RWPE2 (cell line): ENCODE data around the gene ZNF487.

Source experiments
- ATAC-seq: fragments of 200-7000 bp; cut with Tn5 transposase; 3 replicates; pipeline ENCODE4 v1.9.1; 2021; ENCODE audit warnings: low read depth
- DNase-seq: peaks from one replicate; pipeline ENCODE4 v3.0.0-alpha.2; 2020; ENCODE audit warnings: low spot score
- H3K27ac ChIP-seq: fragments of 450-650 bp; 2 replicates; pipeline ENCODE4 v1.5.1; 2017; ENCODE audit warnings: mild to moderate bottlenecking; ENCODE audit not compliant: poor library complexity, severe bottlenecking
- H3K27me3 ChIP-seq: fragments of 250-450 bp; sonication (Bioruptor Pico); 2 replicates; pipeline ENCODE4 v1.5.1; 2021; ENCODE audit warnings: mild to moderate bottlenecking, moderate library complexity; ENCODE audit not compliant: insufficient read depth, poor library complexity, severe bottlenecking
- H3K36me3 ChIP-seq: fragments of 250-450 bp; sonication (Bioruptor Pico); 2 replicates; pipeline ENCODE4 v1.5.1; 2020; ENCODE audit warnings: low read depth, mild to moderate bottlenecking, moderate library complexity
- H3K4me1 ChIP-seq: fragments of 250-450 bp; sonication (Bioruptor Pico); 2 replicates; pipeline ENCODE4 v1.5.1; 2021; ENCODE audit warnings: mild to moderate bottlenecking, moderate library complexity; ENCODE audit not compliant: insufficient read depth, poor library complexity, severe bottlenecking
- H3K4me3 ChIP-seq: fragments of 250-450 bp; sonication (Bioruptor Pico); 2 replicates; pipeline ENCODE4 v1.5.1; 2021; ENCODE audit warnings: mild to moderate bottlenecking, moderate library complexity; ENCODE audit not compliant: severe bottlenecking
- H3K9me3 ChIP-seq: fragments of 250-450 bp; sonication (Bioruptor Pico); 2 replicates; pipeline ENCODE4 v1.5.1; 2021; ENCODE audit warnings: mild to moderate bottlenecking, moderate library complexity; ENCODE audit not compliant: severe bottlenecking
- CTCF ChIP-seq: fragments of 450-650 bp; IDR thresholded peaks from one replicate; pipeline ENCODE4 v1.5.1; 2017; ENCODE audit warnings: mild to moderate bottlenecking, moderate library complexity; ENCODE audit not compliant: poor library complexity, severe bottlenecking

ZNF487 gene

GRCh38 chr10:43395571-43396060 is 41.3 kb upstream of the ZNF487 start:
- Histone ChIP-seq H3K36me3 (peaks cover 83% of the 10 kb centered on the region), H3K27me3 (no peaks in the 10 kb centered on the region), H3K27ac (peak overlapping the region; percentile 91), H3K4me3 (peak overlapping the region; percentile 75), H3K4me1 (peaks cover 20% of the 10 kb centered on the region), H3K9me3 (no peaks in the 10 kb centered on the region)
- ATAC-seq (no peak), DNase-seq (no peak)
- no peak for TF ChIP-seq CTCF

DNA sequence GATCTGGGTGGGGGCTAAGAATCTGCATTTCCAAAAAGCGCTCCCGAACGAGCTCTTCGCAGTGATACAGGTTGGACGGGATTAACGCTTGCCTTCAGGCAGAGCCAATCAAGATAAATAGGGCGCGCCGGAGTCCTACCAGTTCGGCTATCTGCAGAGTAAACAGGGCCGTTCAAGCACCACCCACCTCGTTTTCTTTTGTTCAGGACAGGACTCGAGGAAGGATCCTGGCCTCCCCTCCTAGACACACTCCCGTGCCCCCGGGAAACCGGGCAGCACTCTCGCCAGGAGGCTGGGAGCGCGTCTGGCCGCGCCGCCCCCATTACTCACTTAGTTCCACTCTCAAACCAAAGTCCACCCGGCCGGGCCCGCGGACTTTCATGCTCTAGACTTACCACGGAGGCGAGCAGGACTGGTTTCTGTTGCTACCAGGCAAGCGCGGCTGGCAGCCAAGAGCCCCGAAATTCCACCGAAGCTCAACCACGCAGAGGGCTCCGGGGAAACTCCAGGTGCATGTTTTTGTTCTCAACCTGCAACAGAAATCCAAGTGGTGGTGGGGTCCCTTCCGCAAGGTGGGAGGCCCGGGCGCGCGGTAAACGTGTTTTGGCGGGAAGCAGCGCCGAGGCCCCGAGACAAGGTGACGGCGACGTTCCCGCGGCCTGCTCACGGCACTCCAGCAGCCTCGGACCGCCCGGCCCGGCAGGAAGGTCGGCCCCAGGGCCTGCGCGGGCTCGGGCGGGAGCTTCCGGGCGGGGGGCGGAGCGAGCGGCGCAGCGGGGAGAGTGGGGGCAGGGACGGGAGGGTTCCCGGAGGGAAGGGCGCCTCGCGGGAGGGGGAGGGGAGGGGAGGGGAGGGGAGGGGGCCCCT is 40.6 kb upstream of the ZNF487 start:
- Histone ChIP-seq H3K27ac (peak overlapping the region; percentile 91), H3K9me3 (no peaks in the 10 kb centered on the region), H3K36me3 (peaks cover 80% of the 10 kb centered on the region), H3K4me3 (peak overlapping the region; percentile 75), H3K27me3 (no peaks in the 10 kb centered on the region), H3K4me1 (peaks cover 24% of the 10 kb centered on the region)
- ATAC-seq (peak; percentile 63), DNase-seq (peak; percentile 76)
- no peak for TF ChIP-seq CTCF

- Histone ChIP-seq H3K36me3 (peaks cover 78% of the 10 kb centered on the region), H3K4me3 (peak overlapping the region; percentile 75), H3K27me3 (no peaks in the 10 kb centered on the region), H3K4me1 (peaks cover 31% of the 10 kb centered on the region), H3K27ac (peak overlapping the region; percentile 91), H3K9me3 (no peaks in the 10 kb centered on the region)
- no peak for TF ChIP-seq CTCF
- peak; percentile 76 for ATAC-seq
- peak; percentile 93 for DNase-seq
These were observed 39.8 kb upstream of the ZNF487 start for GRCh38 chr10:43396928-43397624.

DNA sequence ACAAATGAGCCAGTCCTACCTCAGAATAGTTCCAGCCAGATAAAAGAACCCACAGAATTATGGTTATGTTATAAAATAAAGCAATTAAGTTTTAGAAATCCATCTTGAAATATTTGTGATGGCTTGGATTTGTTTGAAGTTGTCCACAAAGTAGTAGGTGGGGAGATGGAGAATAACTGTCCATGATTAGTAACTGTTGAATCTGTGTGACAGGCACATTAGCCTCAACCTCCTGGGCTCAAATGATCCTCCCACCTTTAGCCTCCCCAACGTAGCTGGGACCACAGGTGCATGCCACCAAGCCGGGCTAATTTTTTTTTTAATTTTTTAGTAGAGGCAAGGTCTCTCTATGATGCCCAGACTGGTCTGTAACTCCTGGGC is 38.0 kb upstream of the ZNF487 start:
- Histone ChIP-seq H3K36me3 (peaks cover 77% of the 10 kb centered on the region), H3K27ac (peak overlapping the region; percentile 91), H3K4me3 (no peak overlapping the region), H3K9me3 (no peaks in the 10 kb centered on the region), H3K4me1 (peaks cover 47% of the 10 kb centered on the region), H3K27me3 (no peaks in the 10 kb centered on the region)
- ATAC-seq (no peak), DNase-seq (no peak)
- TF ChIP-seq CTCF: no peak
